Activated CD8-positive, alpha-beta T cell treated with anti-CD3 and anti-CD28 coated beads for 36 hours (primary cell): Measurements from ENCODE around the gene CYTH3. TPM values are rescaled to one million over a fixed set of nuclear protein-coding genes. Genes with fewer than 3 reads are reported as not detected.
"Not testable (repeated sequence)": the region's sequence is repeated elsewhere in the genome, so short reads cannot be mapped to it uniquely, and the experiment has no call there.

Experiments
- ATAC-seq: fragments of 200-7000 bp; cut with Tn5 transposase; one replicate; pipeline ENCODE4 v1.10.0; 2021; ENCODE audit warnings: mild to moderate bottlenecking, moderate library complexity
- CTCF ChIA-PET: fragments of 350-600 bp; sonication (Branson Sonifier 250); formaldehyde crosslinking; loops from one replicate; lab custom pipeline; 2021; ENCODE audit warnings: antibody characterized with exemption; lab: Charles Lee
- POLR2A ChIA-PET: fragments of 350-600 bp; sonication (Branson Sonifier 250); formaldehyde crosslinking; loops from one replicate; lab custom pipeline; 2021; ENCODE audit warnings: antibody characterized with exemption; lab: Charles Lee
- DNase-seq: peaks from one replicate; pipeline ENCODE4 v3.0.0-alpha.2; 2020
- H3K27ac Mint-ChIP-seq: one replicate; pipeline ENCODE4 v1.8.0; 2021; ENCODE audit warnings: mild to moderate bottlenecking, mixed read lengths
- H3K27me3 Mint-ChIP-seq: one replicate; pipeline ENCODE4 v1.8.0; 2021; ENCODE audit warnings: mixed read lengths
- H3K36me3 Mint-ChIP-seq: one replicate; pipeline ENCODE4 v1.8.0; 2021; ENCODE audit warnings: low read depth, mixed read lengths
- H3K4me1 Mint-ChIP-seq: one replicate; pipeline ENCODE4 v1.8.0; 2021; ENCODE audit warnings: low read depth, mixed read lengths
- H3K4me3 Mint-ChIP-seq: one replicate; pipeline ENCODE4 v1.8.0; 2021; ENCODE audit warnings: mild to moderate bottlenecking, moderate library complexity, mixed read lengths
- H3K9me3 Mint-ChIP-seq: one replicate; pipeline ENCODE4 v1.8.0; 2021; ENCODE audit warnings: mixed read lengths
- intact Hi-C: fragments of 100-400 bp; cut with micrococcal nuclease; formaldehyde crosslinking; loops from one replicate; pipeline ENCODE4 v1.10.0; 2022
- total RNA-seq, 2 experiments: library from RNA; stranded (reverse); gene quantifications; one replicate each; pipeline ENCODE4 v1.2.3, GENCODE V29; 2021
- TF ChIP-seq, protein P1 (sequence below): fragments of 200-600 bp; IDR thresholded peaks from one replicate; pipeline ENCODE4 v1.8.0; 2022; ENCODE audit warnings: antibody characterized with exemption, mild to moderate bottlenecking

CYTH3 gene
- total RNA-seq, 2 experiments from 2014 or later = 0.92 to 2.3 TPM

DNA sequence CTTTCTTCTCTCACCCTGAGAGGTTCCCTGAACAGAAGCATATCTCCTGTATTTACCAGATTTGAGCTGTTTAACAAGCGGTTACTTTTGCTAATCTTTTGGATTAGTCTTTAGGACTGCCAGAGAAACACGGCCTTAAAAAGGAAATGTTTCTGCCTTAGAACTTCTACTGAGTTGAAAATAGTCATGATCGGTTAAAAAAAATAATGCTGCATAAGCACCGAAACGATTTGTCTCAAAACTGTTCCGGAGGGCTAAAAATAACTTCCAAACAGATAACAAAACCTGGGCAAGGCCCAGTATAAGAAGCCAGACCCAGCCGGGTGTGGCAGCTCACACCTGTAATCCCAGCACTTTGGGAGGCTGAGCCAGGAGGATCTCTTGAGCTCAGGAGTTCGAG, 43.3 kb upstream of the CYTH3 start:
- intact Hi-C loops = no loop called here
- Mint-ChIP-seq H3K36me3 (no peaks in the 10 kb centered on the region), H3K27ac (no peak overlapping the region), H3K4me3 (no peak overlapping the region), H3K27me3 (no peaks in the 10 kb centered on the region), H3K9me3 (no peaks in the 10 kb centered on the region), H3K4me1 (peaks cover 8% of the 10 kb centered on the region)
- ChIA-PET CTCF (no interaction called here), POLR2A (no interaction called here)
- TF ChIP-seq, protein P1, sequence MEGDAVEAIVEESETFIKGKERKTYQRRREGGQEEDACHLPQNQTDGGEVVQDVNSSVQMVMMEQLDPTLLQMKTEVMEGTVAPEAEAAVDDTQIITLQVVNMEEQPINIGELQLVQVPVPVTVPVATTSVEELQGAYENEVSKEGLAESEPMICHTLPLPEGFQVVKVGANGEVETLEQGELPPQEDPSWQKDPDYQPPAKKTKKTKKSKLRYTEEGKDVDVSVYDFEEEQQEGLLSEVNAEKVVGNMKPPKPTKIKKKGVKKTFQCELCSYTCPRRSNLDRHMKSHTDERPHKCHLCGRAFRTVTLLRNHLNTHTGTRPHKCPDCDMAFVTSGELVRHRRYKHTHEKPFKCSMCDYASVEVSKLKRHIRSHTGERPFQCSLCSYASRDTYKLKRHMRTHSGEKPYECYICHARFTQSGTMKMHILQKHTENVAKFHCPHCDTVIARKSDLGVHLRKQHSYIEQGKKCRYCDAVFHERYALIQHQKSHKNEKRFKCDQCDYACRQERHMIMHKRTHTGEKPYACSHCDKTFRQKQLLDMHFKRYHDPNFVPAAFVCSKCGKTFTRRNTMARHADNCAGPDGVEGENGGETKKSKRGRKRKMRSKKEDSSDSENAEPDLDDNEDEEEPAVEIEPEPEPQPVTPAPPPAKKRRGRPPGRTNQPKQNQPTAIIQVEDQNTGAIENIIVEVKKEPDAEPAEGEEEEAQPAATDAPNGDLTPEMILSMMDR = no peak
- DNase-seq (no peak), ATAC-seq (no peak)

GRCh38 chr7:6310271-6310993, 38.0 kb upstream of the CYTH3 start:
- DNase-seq (no peak), ATAC-seq (no peak)
- no peak overlapping the region for H3K4me3 Mint-ChIP-seq
- TF ChIP-seq, protein P1 = no peak
- ChIA-PET CTCF (no interaction called here), POLR2A (no interaction called here)
- H3K4me1 Mint-ChIP-seq = no peaks in the 10 kb centered on the region
- no peaks in the 10 kb centered on the region for H3K36me3 Mint-ChIP-seq
- no peaks in the 10 kb centered on the region for H3K9me3 Mint-ChIP-seq
- no peaks in the 10 kb centered on the region for H3K27me3 Mint-ChIP-seq
- intact Hi-C loops = no loop called here
- H3K27ac Mint-ChIP-seq = no peak overlapping the region

GRCh38 chr7:6307762-6308161, 35.3 kb upstream of the CYTH3 start:
- TF ChIP-seq, protein P1 = no peak
- H3K4me3 Mint-ChIP-seq = no peak overlapping the region
- intact Hi-C loops = no loop called here
- no peaks in the 10 kb centered on the region for H3K36me3 Mint-ChIP-seq
- no peak for DNase-seq
- H3K27ac Mint-ChIP-seq = no peak overlapping the region
- H3K9me3 Mint-ChIP-seq = no peaks in the 10 kb centered on the region
- POLR2A ChIA-PET = interaction anchor here (1.1 kb wide), 1 partner anchor 10 kb away, joined by 3 read pairs; no protein-coding TSS in a partner anchor
- no peaks in the 10 kb centered on the region for H3K27me3 Mint-ChIP-seq
- CTCF ChIA-PET = interaction anchor here (1.0 kb wide), 1 partner anchor 451 kb away, joined by 3 read pairs; no protein-coding TSS in a partner anchor
- no peaks in the 10 kb centered on the region for H3K4me1 Mint-ChIP-seq
- ATAC-seq = no peak

DNA sequence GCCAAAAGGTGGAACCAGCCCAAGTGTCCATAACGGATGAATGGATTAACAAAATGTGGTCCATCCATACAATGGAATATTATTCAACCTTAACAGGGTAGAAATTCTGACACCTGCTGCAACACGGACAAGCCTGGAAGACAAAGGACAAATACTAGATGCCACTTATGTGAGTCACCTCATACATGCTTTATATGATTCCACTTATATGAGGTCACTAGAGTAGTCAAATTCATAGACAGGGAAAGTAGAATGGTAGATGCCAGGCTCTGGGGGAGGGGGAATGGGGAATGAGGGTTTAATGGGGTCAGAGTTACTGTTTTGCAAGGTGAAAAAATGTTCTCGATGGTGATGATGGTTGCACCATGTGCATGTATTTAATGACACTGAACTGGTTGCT, 34.0 kb upstream of the CYTH3 start:
- DNase-seq = no peak
- Mint-ChIP-seq H3K36me3 (no peaks in the 10 kb centered on the region), H3K27ac (no peak overlapping the region), H3K27me3 (no peaks in the 10 kb centered on the region), H3K4me3 (no peak overlapping the region), H3K9me3 (no peaks in the 10 kb centered on the region), H3K4me1 (no peaks in the 10 kb centered on the region)
- TF ChIP-seq, protein P1 = no peak
- no peak for ATAC-seq
- intact Hi-C loops = no loop called here
- POLR2A ChIA-PET = interaction anchor here (0.6 to 0.7 kb wide), 2 partner anchors 20 to 43 kb away, joined by 3 to 4 read pairs; no protein-coding TSS in a partner anchor
- CTCF ChIA-PET = no interaction called here

DNA sequence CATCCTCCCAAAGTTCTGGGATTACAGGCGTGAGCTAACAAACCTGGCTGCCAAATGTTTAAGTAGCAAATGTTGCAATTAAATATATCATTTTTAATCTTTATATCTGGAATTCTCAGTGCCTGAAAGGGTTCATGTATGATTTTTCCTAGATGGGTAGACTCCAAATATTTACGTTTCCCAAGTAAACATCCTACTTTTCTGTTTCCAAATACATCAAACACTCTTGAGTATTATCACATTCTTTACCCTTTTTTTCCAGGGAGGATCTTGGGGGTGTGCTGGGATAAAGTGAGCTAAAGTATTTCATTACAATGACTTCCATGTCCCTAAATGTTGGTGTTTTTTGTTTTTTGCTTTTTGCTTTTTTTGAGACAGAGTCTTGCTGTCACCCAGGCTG, 32.9 kb upstream of the CYTH3 start:
- Mint-ChIP-seq H3K9me3 (no peaks in the 10 kb centered on the region), H3K4me1 (no peaks in the 10 kb centered on the region), H3K27me3 (no peaks in the 10 kb centered on the region), H3K36me3 (no peaks in the 10 kb centered on the region), H3K27ac (no peak overlapping the region), H3K4me3 (no peak overlapping the region)
- ChIA-PET CTCF (no interaction called here), POLR2A (no interaction called here)
- TF ChIP-seq, protein P1 = no peak
- intact Hi-C loops = no loop called here
- ATAC-seq (no peak), DNase-seq (no peak)

DNA sequence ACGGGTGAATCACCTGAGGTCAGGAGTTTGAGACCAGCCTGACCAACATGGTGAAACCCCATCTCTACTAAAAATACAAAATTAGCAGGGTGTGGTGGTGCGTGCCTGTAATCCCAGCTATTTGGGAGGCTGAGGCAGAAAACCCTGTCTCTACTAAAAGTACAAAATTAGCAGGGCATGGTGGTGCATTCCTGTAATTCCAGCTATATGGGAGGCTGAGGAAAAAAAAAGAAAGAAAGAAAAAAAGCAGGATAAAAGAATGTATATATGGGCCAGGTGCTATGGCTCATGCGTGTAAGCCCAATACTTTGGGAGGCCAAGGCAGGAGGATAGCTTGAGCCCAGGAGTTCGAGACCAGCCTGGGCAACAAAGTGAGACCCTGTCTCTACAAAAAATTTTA, 29.0 kb upstream of the CYTH3 start:
- H3K36me3 Mint-ChIP-seq, H3K27me3 Mint-ChIP-seq, ATAC-seq, POLR2A ChIA-PET, intact Hi-C loops, H3K4me3 Mint-ChIP-seq, DNase-seq, H3K27ac Mint-ChIP-seq, CTCF ChIA-PET, H3K4me1 Mint-ChIP-seq, H3K9me3 Mint-ChIP-seq: not testable (repeated sequence)
